ENCODE results near the gene PGLYRP2. TPM values are rescaled to one million over a fixed set of nuclear protein-coding genes. Genes with fewer than 3 reads are reported as not detected.
"Not testable (repeated sequence)": the region's sequence is repeated elsewhere in the genome, so short reads cannot be mapped to it uniquely, and the experiment has no call there.

The PGLYRP2 gene
- total RNA-seq, 4 donors from 2014 or later, result not detected

GRCh38 chr19:15487038-15487437 is 7.7 kb upstream of the PGLYRP2 start:
- H3K4me3 ChIP-seq, result no peak overlapping the region
- no peak overlapping the region for H3K27ac ChIP-seq
- DNase-seq (ENCODE audit: low spot score in 2 of 2), result no peak
- no peaks in the 10 kb centered on the region for H3K36me3 ChIP-seq
- 91 to 92% methylated on average over 4 of the region's 4 CpGs for WGBS, 2 donors
- no peaks in the 10 kb centered on the region for H3K27me3 ChIP-seq
- no peaks in the 10 kb centered on the region for H3K4me1 ChIP-seq
- no peaks in the 10 kb centered on the region for H3K9me3 ChIP-seq
- TF ChIP-seq EP300 (IDR thresholded peaks at IDR 0.05) (no peak), CTCF (IDR thresholded peaks at IDR 0.05) (no peak), POLR2A (IDR thresholded peaks at IDR 0.05) (no peak)

- H3K4me3 ChIP-seq; DNase-seq (ENCODE audit: low spot score in 2 of 2); H3K4me1 ChIP-seq; H3K36me3 ChIP-seq; H3K27me3 ChIP-seq; H3K9me3 ChIP-seq; H3K27ac ChIP-seq: not testable (repeated sequence)
- 87% methylated on average over 5 of the region's 5 CpGs for WGBS, 2 donors
Measured at GRCh38 chr19:15485768-15486167, 6.5 kb upstream of the PGLYRP2 start.

- not testable (repeated sequence) for H3K4me1 ChIP-seq; H3K9me3 ChIP-seq; DNase-seq (ENCODE audit: low spot score in 2 of 2); H3K27ac ChIP-seq; H3K4me3 ChIP-seq; H3K36me3 ChIP-seq; H3K27me3 ChIP-seq
- WGBS, 2 donors, result 75 to 88% methylated on average over 7 of the region's 7 CpGs
Measured at GRCh38 chr19:15480996-15481395, 1.7 kb upstream of the PGLYRP2 start.

GRCh38 chr19:15476325-15476724 is 3.0 kb downstream of the PGLYRP2 start:
- no peak for TF ChIP-seq POLR2A (IDR thresholded peaks at IDR 0.05)
- no peak for TF ChIP-seq CTCF (IDR thresholded peaks at IDR 0.05)
- TF ChIP-seq EP300 (IDR thresholded peaks at IDR 0.05), result no peak
- DNase-seq (ENCODE audit: low spot score in 2 of 2), result no peak
- Histone ChIP-seq H3K4me3 (no peak overlapping the region), H3K9me3 (peaks cover 0 to 21% (median 0%) of the 10 kb centered on the region in 4 donors), H3K36me3 (no peaks in the 10 kb centered on the region), H3K27me3 (peaks cover 0 to 11% of the 10 kb centered on the region in 2 donors), H3K27ac (no peak overlapping the region), H3K4me1 (no peaks in the 10 kb centered on the region)
- 72 to 81% methylated on average over 5 of the region's 5 CpGs for WGBS, 2 donors

GRCh38 chr19:15475611-15476010 is 3.7 kb downstream of the PGLYRP2 start:
- Histone ChIP-seq H3K27ac (no peak overlapping the region), H3K9me3 (peaks cover 0 to 21% (median 0%) of the 10 kb centered on the region in 4 donors), H3K4me3 (no peak overlapping the region), H3K27me3 (peaks cover 0 to 18% of the 10 kb centered on the region in 2 donors), H3K4me1 (no peaks in the 10 kb centered on the region), H3K36me3 (no peaks in the 10 kb centered on the region)
- TF ChIP-seq EP300 (IDR thresholded peaks at IDR 0.05), result no peak
- TF ChIP-seq POLR2A (IDR thresholded peaks at IDR 0.05), result no peak
- no peak for TF ChIP-seq CTCF (IDR thresholded peaks at IDR 0.05)
- DNase-seq (ENCODE audit: low spot score in 2 of 2), result no peak
- WGBS, 2 donors, result 100% methylated on average over 2 to 3 of the region's 10 CpGs

- no peak for TF ChIP-seq POLR2A (IDR thresholded peaks at IDR 0.05)
- no peak for TF ChIP-seq EP300 (IDR thresholded peaks at IDR 0.05)
- TF ChIP-seq CTCF (IDR thresholded peaks at IDR 0.05), result no peak
- H3K4me3 ChIP-seq, result no peak overlapping the region
- no peaks in the 10 kb centered on the region for H3K36me3 ChIP-seq
- WGBS, 2 donors, result 76 to 84% methylated on average over 4 of the region's 4 CpGs
- peaks cover 0 to 21% (median 0%) of the 10 kb centered on the region in 4 donors for H3K9me3 ChIP-seq
- peaks cover 0 to 22% of the 10 kb centered on the region in 2 donors for H3K27me3 ChIP-seq
- no peak overlapping the region for H3K27ac ChIP-seq
- no peaks in the 10 kb centered on the region for H3K4me1 ChIP-seq
- DNase-seq (ENCODE audit: low spot score in 2 of 2), result no peak
Measured at GRCh38 chr19:15475169-15475568, 4.1 kb downstream of the PGLYRP2 start.

- not testable (repeated sequence) for H3K4me3 ChIP-seq; DNase-seq (ENCODE audit: low spot score in 2 of 2); H3K27ac ChIP-seq; H3K36me3 ChIP-seq; H3K4me1 ChIP-seq
- peaks cover 0 to 21% (median 0%) of the 10 kb centered on the region in 4 donors for H3K9me3 ChIP-seq
- 75 to 81% methylated on average over 4 of the region's 4 CpGs for WGBS, 2 donors
- peaks cover 0 to 36% of the 10 kb centered on the region in 2 donors for H3K27me3 ChIP-seq
Measured at GRCh38 chr19:15473821-15474220, 5.5 kb downstream of the PGLYRP2 start.
